Diencephalon (tissue), 1 donor: ENCODE data around the gene ADAM10. TPM values are rescaled to one million over a fixed set of nuclear protein-coding genes. Genes with fewer than 3 reads are reported as not detected.

ENCODE experiments used
- small RNA-seq: library from RNA; depleted of rRNA; stranded (forward); fragments of <200 nt; gene quantifications from one replicate; pipeline ENCODE3, GENCODE V24; 2014
- total RNA-seq: library from RNA; depleted of rRNA; stranded (reverse); fragments of >200 nt; gene quantifications from one replicate; pipeline ENCODE4 v1.2.3, GENCODE V29; 2014

ADAM10 gene, protein sequence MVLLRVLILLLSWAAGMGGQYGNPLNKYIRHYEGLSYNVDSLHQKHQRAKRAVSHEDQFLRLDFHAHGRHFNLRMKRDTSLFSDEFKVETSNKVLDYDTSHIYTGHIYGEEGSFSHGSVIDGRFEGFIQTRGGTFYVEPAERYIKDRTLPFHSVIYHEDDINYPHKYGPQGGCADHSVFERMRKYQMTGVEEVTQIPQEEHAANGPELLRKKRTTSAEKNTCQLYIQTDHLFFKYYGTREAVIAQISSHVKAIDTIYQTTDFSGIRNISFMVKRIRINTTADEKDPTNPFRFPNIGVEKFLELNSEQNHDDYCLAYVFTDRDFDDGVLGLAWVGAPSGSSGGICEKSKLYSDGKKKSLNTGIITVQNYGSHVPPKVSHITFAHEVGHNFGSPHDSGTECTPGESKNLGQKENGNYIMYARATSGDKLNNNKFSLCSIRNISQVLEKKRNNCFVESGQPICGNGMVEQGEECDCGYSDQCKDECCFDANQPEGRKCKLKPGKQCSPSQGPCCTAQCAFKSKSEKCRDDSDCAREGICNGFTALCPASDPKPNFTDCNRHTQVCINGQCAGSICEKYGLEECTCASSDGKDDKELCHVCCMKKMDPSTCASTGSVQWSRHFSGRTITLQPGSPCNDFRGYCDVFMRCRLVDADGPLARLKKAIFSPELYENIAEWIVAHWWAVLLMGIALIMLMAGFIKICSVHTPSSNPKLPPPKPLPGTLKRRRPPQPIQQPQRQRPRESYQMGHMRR
- total RNA-seq = 66.2 TPM

DNA sequence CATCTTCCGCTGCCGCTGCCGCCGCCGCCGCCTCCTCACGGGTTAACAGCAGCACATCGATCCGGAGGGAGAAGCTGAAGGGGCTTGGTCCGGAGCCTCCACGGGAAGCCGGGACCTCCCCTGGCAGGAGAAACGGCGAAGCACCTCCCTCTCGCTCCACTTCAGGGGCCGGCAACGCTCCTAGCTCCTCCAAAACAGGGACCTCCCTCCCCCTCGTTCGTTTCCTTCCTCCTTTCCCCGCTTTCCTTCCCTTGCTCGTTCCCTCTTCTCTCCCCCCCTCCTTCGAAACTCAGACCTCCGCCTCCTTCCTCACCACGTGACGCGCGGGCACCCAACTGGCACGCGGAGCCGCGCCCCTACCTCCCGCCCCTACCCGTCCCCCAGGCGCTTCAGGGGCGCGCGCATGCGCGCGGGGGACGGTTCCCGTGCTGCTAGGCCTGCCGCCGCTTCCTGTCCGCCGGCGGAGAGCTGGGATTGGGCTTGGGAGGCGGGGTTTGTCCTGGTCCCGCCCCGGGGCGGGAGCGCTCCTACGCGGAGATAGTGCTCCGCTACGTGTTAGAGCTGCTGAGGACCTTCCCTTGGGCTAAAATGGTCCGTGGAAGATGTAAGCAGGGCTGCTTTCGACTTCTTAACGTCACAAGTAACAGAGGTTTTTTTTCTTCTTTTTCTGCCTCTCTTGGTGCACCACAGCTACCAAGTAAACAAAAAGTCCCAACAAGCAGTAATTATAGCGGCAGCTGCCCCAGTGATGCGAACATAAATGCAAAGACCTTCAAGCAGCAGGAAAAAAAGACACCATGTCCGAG lies at the start of gene ADAM10:
TSS of gene ADAM10 (minus strand) at position 176 of the 806 bp plus-strand sequence. CDS start at position 3, 173 bp downstream.

DNA sequence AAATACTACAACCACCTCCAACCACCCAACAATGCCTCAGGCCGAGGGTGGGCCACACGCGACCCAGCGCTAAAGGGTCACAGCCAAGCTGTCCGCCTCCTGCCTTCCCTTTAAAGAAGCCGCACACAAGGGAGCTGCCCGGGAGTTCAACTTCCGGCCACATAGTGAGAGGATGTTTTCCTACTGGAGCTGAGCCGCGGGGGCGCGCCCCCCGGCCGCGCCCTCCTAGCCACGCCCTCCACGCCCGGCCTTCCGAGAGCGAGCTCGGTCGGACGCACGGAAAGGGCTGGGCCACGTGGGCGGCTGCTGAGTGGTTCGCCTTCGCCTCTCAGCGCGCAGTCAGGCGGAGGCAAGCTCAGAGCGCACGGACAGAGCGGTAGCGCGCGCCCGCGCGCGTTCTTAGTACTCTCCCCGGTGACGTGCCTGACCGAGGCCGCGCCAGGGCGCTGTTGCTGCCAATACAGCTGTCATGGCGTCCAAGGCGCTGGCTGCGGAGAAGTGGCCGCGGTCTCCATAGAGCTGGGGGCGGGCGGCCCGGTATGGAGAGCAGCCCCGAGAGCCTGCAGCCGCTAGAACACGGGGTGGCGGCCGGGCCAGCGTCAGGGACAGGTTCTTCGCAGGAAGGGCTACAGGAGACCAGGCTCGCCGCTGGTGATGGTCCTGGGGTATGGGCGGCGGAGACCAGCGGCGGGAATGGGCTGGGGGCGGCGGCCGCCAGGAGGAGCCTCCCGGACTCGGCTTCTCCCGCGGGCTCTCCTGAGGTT lies 21.5 kb upstream of the ADAM10 start, which contains the start of gene MINDY2:
TSS of gene MINDY2 (plus strand) at position 446 of the 764 bp plus-strand sequence. CDS start at position 540, 94 bp downstream.

Small RNAs within 50 kb of the gene (small RNA-seq; reads per million reads assigned to genes)
- gene AC091046.1 = not detected
- not detected for gene RF00012

Other genes with a start within 250 kb of the ADAM10 start
- gene MINDY2, start 21.6 kb upstream of the ADAM10 start, total RNA-seq = 50.3 TPM
- gene SLTM, start 184.0 kb upstream of the ADAM10 start, total RNA-seq = 88.3 TPM
- 39.4 TPM for gene RNF111, start 238.0 kb upstream of the ADAM10 start, total RNA-seq